GM12864 (cell line): ENCODE data around the gene ELMO3.

Experiments used
- DNase-seq: peaks from one replicate; pipeline ENCODE4 v3.0.0-alpha.2; 2011; ENCODE audit warnings: low read depth
- H3K4me3 ChIP-seq: 2 replicates; pipeline ENCODE4 v1.5.1; 2011; ENCODE audit warnings: mild to moderate bottlenecking, low read depth, low read length, control low read depth
- TF ChIP-seq, protein P1 (sequence below): IDR thresholded peaks from 2 replicates; pipeline ENCODE4 v1.5.1; 2011; ENCODE audit warnings: low read depth, mild to moderate bottlenecking, moderate library complexity, low read length, control low read depth, inconsistent platforms; ENCODE audit errors: missing control alignments

The ELMO3 gene

DNA sequence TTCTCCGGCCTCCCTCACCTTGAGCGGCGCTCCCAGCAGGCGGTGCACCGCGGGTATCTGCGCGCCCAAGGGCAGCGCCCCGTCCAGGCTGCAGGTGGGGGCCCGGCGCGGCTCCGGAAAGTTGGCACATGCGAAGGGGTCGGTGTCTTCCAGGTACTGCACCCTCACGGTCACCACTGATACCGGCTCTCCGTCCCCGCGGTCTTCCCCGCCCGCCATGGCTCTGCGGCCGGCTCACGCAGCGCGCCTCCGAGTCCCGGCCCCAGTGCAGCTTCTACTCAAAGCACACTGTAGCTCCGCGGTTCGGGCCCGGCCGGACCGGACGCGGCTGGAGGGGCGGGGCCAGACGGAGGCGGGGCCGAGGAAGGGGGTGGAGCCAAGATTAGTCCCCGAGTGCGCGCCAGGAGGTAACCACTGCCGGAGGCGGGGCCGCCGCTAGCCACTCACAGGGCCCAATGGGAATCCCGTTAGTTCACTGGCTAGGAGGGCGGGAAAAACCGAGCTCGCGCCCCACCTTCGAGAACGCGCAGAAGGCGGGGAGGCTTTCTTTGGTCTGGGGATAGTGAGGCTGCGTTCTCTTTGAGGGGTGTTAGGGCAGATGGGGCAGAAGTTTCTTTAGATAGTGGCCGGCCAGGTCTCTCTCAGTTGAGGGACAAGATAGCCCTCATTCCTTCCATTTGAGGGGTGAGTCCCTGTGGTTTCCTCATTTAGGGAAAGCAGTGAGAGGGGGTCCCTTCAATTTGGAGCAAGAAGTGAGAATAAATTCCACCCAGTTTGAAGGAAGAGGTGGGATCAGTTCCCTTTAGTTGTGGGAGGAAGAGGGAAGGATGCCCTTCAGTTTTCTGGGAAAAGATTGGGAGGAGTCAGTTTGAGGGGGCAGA, 48.5 kb downstream of the ELMO3 start, which contains the start of gene FHOD1:
Gene FHOD1 (minus strand): TSS at position 290 of the 881 bp plus-strand sequence. CDS start 71 bp downstream, at position 219.
- TF ChIP-seq, protein P1, sequence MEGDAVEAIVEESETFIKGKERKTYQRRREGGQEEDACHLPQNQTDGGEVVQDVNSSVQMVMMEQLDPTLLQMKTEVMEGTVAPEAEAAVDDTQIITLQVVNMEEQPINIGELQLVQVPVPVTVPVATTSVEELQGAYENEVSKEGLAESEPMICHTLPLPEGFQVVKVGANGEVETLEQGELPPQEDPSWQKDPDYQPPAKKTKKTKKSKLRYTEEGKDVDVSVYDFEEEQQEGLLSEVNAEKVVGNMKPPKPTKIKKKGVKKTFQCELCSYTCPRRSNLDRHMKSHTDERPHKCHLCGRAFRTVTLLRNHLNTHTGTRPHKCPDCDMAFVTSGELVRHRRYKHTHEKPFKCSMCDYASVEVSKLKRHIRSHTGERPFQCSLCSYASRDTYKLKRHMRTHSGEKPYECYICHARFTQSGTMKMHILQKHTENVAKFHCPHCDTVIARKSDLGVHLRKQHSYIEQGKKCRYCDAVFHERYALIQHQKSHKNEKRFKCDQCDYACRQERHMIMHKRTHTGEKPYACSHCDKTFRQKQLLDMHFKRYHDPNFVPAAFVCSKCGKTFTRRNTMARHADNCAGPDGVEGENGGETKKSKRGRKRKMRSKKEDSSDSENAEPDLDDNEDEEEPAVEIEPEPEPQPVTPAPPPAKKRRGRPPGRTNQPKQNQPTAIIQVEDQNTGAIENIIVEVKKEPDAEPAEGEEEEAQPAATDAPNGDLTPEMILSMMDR = no peak
- H3K4me3 ChIP-seq = peak within 1 kb of the TSS; percentile 85
- DNase-seq = peak; percentile 88

DNA sequence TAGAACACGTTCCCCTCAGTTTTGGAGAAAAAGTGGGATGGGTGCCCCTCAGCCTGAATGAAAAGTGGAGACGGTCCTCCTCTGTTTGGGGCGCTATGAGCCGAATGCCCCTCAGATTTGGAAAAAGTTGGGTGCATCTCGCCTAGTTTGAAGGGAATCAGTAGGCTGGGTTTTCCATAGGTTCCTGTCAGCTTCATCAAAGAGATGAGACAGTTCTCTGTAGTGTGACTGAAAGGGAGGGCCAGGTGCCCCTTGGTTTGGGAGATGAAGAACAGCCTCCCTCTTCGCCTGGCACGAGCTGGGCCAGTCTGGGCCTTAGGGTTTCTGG, 49.1 kb downstream of the ELMO3 start:
- TF ChIP-seq, protein P1 = no peak
- no peak for DNase-seq
- H3K4me3 ChIP-seq = peak overlapping the region; percentile 73

DNA sequence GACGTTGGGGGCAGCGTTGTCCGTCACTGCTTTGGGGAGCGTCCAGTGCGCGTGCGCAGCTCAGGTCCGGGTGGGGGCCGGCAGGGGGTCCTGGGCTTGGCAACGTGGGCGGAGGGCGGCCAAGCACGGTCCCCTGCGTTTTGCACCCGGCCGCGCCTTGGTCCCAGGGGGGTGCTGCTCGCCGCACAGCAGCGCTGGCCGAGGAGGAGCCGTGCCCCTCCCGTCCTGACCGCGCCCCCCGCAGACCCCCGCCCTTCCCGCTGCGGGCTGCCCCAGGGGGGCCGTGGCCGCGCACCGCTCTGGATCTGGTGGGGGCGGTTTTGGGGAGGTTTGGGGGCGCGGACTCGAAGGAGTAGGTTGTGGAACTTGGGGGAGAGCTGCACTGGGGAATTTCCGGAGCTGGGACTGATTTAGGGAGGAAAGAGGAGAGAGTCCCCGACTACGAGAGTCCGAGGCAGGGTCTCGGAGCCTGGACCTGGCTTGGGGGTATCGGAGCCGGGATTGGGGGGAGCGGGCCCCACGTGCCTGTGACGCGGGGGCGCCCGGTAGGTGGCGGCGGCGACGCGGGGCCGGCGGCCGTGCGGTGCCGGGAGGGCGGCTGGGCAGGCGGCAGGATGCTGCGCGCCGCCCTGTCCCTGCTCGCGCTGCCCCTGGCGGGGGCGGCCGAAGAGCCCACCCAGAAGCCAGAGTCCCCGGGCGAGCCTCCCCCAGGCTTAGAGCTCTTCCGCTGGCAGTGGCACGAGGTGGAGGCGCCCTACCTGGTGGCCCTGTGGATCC, 49.7 kb downstream of the ELMO3 start, which contains the start of gene SLC9A5:
Gene SLC9A5 (plus strand): TSS at position 579 of the 777 bp plus-strand sequence. CDS start 36 bp downstream, at position 615.
- H3K4me3 ChIP-seq = peak within 1 kb of the TSS; percentile 73
- TF ChIP-seq, protein P1 = no peak
- no peak for DNase-seq

DNA sequence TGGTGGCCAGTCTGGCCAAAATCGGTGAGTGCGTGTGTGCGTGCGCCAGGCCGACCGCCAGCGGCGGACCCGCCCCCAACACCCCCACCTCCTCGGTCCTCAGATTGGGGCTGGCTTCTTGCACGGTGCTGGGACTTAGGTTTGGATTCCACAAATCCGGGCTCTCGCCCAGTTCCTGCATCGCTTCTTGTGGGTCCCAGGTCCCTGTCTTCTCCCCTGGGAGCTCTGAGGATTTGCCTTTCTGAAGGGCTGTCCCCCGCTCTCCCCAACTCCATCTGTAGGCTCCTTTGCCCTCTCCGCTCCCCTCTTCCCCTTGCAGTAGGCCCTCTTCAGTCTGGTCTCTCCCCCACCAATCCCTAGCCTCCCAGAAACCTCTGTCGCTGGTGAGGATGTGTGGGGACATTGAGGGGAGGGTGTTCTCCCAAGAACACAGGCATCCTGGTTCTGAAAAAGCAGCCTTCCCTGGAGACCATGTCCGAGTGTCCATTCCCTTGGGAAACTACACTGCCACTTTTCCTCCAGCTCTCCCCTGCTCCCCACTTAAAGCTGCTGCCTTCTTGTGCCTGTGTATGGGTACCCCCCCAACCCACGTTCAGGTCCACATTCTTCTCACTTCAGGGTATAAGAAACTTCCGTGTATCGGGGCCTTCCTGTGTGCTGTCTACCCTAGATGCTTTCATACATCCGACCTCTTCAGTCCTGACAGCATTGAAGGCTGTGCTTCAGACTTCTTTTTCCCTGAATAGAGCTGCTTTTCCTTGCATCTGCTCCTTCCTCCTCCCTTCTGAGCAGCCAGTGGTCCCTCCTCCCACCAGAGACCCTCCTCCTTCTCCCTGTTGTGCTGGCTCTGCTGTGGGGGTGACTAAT, 50.5 kb downstream of the ELMO3 start:
- no peak for DNase-seq
- TF ChIP-seq, protein P1 = no peak
- peak overlapping the region; percentile 73 for H3K4me3 ChIP-seq

DNA sequence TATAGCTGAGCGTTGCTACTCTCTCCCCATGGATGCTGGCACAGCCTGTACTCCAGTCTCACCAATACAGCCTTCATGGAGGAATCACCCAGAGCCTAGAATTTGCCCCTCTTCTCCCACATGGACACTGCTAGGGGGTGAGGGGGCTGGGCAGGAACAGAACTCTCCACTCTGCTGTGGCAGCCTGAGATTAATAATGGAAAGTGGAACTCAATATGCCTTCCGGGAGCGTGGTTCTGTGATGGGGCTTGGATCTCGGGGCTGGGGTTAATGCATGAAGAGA, 51.1 kb downstream of the ELMO3 start:
- no peak for DNase-seq
- TF ChIP-seq, protein P1 = no peak
- H3K4me3 ChIP-seq = peak overlapping the region; percentile 73

DNA sequence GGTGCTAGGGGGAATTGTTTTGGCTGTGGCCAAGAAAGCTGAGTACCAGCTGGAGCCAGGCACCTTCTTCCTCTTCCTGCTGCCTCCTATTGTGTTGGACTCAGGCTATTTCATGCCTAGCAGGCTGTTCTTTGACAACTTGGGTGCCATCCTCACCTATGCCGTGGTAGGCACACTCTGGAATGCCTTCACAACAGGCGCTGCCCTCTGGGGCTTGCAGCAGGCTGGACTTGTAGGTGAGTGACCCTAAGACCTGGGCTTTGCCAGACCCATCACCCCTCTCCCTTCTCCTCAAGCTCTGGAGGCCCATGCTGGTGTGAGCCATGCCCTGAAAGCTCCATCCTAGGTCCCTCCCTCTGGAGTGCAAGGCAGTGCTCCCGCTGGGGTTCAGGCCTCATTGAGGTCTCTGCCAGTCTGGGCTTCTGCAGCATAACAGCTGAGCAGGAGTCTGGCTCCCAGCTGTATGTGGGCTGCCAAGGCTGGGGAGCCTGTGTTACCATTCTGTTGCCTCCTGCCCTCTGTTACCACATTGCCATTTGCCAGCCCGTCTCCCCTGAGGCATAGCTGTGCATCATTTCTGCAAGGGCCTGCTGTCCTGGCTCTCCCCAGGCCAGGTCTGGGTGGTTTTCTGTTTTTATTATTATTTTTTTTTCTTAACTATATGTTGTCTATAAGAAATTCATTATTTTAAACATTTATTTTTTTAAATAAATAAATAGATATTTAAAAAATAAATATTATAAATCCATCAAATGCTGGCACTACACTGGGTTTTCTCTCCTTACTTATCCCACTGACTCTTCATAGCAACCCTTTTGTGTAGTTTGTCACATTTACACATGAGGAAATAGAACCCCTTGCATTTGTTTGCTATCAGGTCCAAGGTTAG, 53.9 kb downstream of the ELMO3 start:
- DNase-seq = no peak
- H3K4me3 ChIP-seq = no peak overlapping the region
- TF ChIP-seq, protein P1 = no peak
